OCI-LY7 (cell line): ENCODE measurements around the gene HAS3. TPM values are rescaled to one million over a fixed set of nuclear protein-coding genes. Genes with fewer than 3 reads are reported as not detected.

Experiments used
- BruUV-seq: library from RNA; stranded (reverse); fragments of 400-500 nt; replicated peaks from 2 replicates; lab custom pipeline; 2021; lab: Mats Ljungman, UMichigan
- CTCF ChIA-PET: fragments of 300-600 bp; sonication (Branson Sonifier 250); formaldehyde crosslinking; loops from one replicate; lab custom pipeline; 2022; ENCODE audit warnings: antibody characterized with exemption; ENCODE audit not compliant: unreplicated experiment; lab: Charles Lee
- POLR2A ChIA-PET: fragments of 300-600 bp; sonication (Branson Sonifier 250); formaldehyde crosslinking; loops from one replicate; lab custom pipeline; 2022; ENCODE audit warnings: antibody characterized with exemption; lab: Charles Lee
- DNase-seq: peaks from one replicate; pipeline ENCODE4 v3.0.0-alpha.2; 2015; ENCODE audit warnings: low spot score
- H2AFZ ChIP-seq: fragments of 200-600 bp; sonication (generic), shearing (Covaris generic); 2 replicates; pipeline ENCODE4 v1.6.1; 2014; ENCODE audit warnings: mild to moderate bottlenecking, antibody characterized with exemption, low read length, moderate library complexity
- H3K27ac ChIP-seq: fragments of 200-600 bp; sonication (generic); 2 replicates; pipeline ENCODE4 v1.5.1; 2014; ENCODE audit warnings: mixed run types, low read depth, mild to moderate bottlenecking, moderate library complexity, low read length, inconsistent platforms; ENCODE audit not compliant: poor library complexity, severe bottlenecking
- H3K36me3 ChIP-seq: fragments of 200-600 bp; sonication (generic); 2 replicates; pipeline ENCODE4 v1.6.1; 2014; ENCODE audit warnings: mild to moderate bottlenecking, antibody characterized with exemption, low read length, moderate library complexity, mixed read lengths; ENCODE audit not compliant: insufficient read depth
- H3K4me1 ChIP-seq: fragments of 200-600 bp; sonication (generic); 2 replicates; pipeline ENCODE4 v1.5.1; 2014; ENCODE audit warnings: mild to moderate bottlenecking, low read length; ENCODE audit not compliant: insufficient read depth, poor library complexity, severe bottlenecking
- H3K4me2 ChIP-seq: fragments of 200-600 bp; sonication (generic); 2 replicates; pipeline ENCODE4 v1.6.1; 2014; ENCODE audit warnings: mild to moderate bottlenecking, low read length
- H3K4me3 ChIP-seq: fragments of 200-600 bp; sonication (generic); 2 replicates; pipeline ENCODE4 v1.5.1; 2014; ENCODE audit warnings: mild to moderate bottlenecking, low read depth, low read length; ENCODE audit not compliant: poor library complexity, severe bottlenecking
- H3K79me2 ChIP-seq: fragments of 200-600 bp; sonication (generic); 2 replicates; pipeline ENCODE4 v1.6.1; 2016; ENCODE audit warnings: low read depth, mild to moderate bottlenecking, low read length, moderate library complexity, mixed read lengths; ENCODE audit not compliant: insufficient read depth
- H3K9me2 ChIP-seq: fragments of 200-600 bp; sonication (generic); 2 replicates; pipeline ENCODE4 v1.6.1; 2016; ENCODE audit warnings: mild to moderate bottlenecking, low read length, mixed read lengths; ENCODE audit not compliant: insufficient read depth
- H3K9me3 ChIP-seq: fragments of 200-600 bp; sonication (generic); 2 replicates; pipeline ENCODE4 v1.6.1; 2014; ENCODE audit warnings: mild to moderate bottlenecking, mixed run types, low read length, mixed read lengths
- H4K20me1 ChIP-seq: fragments of 200-600 bp; sonication (generic); 2 replicates; pipeline ENCODE4 v1.6.1; 2014; ENCODE audit warnings: mild to moderate bottlenecking, antibody characterized with exemption, low read length, moderate library complexity, mixed read lengths; ENCODE audit not compliant: insufficient read depth
- EZH2phosphoT487 ChIP-seq: fragments of 200-600 bp; sonication (generic); IDR thresholded peaks from 2 replicates; pipeline ENCODE4 v1.6.1; 2018; ENCODE audit warnings: low read depth, borderline replicate concordance, mild to moderate bottlenecking, mixed run types, antibody characterized with exemption, low read length, moderate library complexity, mixed read lengths
- intact Hi-C: fragments of 100-400 bp; cut with micrococcal nuclease; formaldehyde crosslinking; loops from one replicate; pipeline ENCODE4 v1.10.0; 2022; ENCODE audit not compliant: unreplicated experiment
- total RNA-seq, 2 experiments: library from RNA; depleted of rRNA in 1 of 2; stranded (reverse); fragments of >200 nt in 1 of 2; shearing (Covaris generic) in 1 of 2; gene quantifications; 2 replicates each; pipeline ENCODE4 v1.2.3, GENCODE V29; 2014 to 2022
- TF ChIP-seq, protein P1 (sequence below): fragments of 200-600 bp; sonication (generic); conservative IDR thresholded peaks from 2 replicates; pipeline ENCODE4 v1.5.1; 2014; ENCODE audit warnings: mild to moderate bottlenecking, antibody characterized with exemption, low read length, moderate library complexity, mixed read lengths

HAS3 gene
- total RNA-seq, 2 experiments from 2014 or later, result 0.09 to 0.29 TPM

DNA sequence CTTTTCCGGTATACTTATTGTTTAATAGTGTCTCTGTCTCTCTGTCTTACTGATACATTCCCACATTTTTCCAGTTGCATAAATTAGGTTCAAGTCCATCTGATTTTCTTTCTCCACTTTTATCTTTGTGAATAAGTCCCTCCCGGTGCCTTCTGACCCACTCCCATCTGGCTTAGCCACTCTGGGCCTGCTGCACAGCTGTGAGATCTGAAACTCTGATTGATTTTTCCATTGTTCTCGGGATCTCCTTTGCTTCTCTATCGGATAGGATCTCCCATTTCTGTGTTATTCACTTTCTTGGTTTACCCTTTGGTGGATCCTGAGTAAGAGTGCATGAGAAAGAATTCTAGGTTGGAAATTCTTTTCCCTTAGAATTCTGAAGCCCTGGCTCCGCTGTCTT is 35.6 kb downstream of the HAS3 start:
- ChIA-PET POLR2A (interaction anchor here (0.7 kb wide), 1 partner anchor 20 kb away, joined by 3 read pairs; no protein-coding TSS in a partner anchor), CTCF (no interaction called here)
- Histone ChIP-seq H3K79me2 (peaks cover 25% of the 10 kb centered on the region), H2AFZ (no peak overlapping the region), H3K9me2 (no peaks in the 10 kb centered on the region), H3K4me3 (no peak overlapping the region), H3K27ac (no peak overlapping the region), H3K9me3 (no peaks in the 10 kb centered on the region), H4K20me1 (0 out of 2 replicates have a peak, but pooled peaks cover 12% of the 10 kb centered on the region), H3K36me3 (peaks cover 95% of the 10 kb centered on the region), H3K4me2 (no peak overlapping the region), H3K4me1 (no peaks in the 10 kb centered on the region)
- intact Hi-C loops, result no loop called here
- TF ChIP-seq EZH2phosphoT487, result no peak
- TF ChIP-seq, protein P1, sequence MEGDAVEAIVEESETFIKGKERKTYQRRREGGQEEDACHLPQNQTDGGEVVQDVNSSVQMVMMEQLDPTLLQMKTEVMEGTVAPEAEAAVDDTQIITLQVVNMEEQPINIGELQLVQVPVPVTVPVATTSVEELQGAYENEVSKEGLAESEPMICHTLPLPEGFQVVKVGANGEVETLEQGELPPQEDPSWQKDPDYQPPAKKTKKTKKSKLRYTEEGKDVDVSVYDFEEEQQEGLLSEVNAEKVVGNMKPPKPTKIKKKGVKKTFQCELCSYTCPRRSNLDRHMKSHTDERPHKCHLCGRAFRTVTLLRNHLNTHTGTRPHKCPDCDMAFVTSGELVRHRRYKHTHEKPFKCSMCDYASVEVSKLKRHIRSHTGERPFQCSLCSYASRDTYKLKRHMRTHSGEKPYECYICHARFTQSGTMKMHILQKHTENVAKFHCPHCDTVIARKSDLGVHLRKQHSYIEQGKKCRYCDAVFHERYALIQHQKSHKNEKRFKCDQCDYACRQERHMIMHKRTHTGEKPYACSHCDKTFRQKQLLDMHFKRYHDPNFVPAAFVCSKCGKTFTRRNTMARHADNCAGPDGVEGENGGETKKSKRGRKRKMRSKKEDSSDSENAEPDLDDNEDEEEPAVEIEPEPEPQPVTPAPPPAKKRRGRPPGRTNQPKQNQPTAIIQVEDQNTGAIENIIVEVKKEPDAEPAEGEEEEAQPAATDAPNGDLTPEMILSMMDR, result no peak
- DNase-seq, result no peak
- BruUV-seq, result no TSS peak

- Histone ChIP-seq H2AFZ (no peak overlapping the region), H3K4me2 (no peak overlapping the region), H3K4me1 (no peaks in the 10 kb centered on the region), H3K79me2 (peaks cover 16% of the 10 kb centered on the region; the same call in 1 of the 2 replicates), H3K9me2 (no peaks in the 10 kb centered on the region), H4K20me1 (0 out of 2 replicates have a peak, but pooled peaks cover 3% of the 10 kb centered on the region), H3K27ac (no peak overlapping the region), H3K9me3 (no peaks in the 10 kb centered on the region), H3K4me3 (no peak overlapping the region), H3K36me3 (peaks cover 90% of the 10 kb centered on the region)
- POLR2A ChIA-PET, result no interaction called here
- DNase-seq, result no peak
- intact Hi-C loops, result no loop called here
- CTCF ChIA-PET, result no interaction called here
- BruUV-seq, result no TSS peak
- TF ChIP-seq EZH2phosphoT487, result no peak
- TF ChIP-seq, protein P1, result no peak
Measured at GRCh38 chr16:69141936-69142335, 36.5 kb downstream of the HAS3 start.

GRCh38 chr16:69143116-69143515 is 37.7 kb downstream of the HAS3 start:
- Histone ChIP-seq H3K36me3 (peaks cover 86% of the 10 kb centered on the region), H3K4me1 (no peaks in the 10 kb centered on the region), H3K27ac (no peak overlapping the region), H4K20me1 (no peaks in the 10 kb centered on the region), H3K9me2 (no peaks in the 10 kb centered on the region), H3K4me2 (no peak overlapping the region), H3K4me3 (no peak overlapping the region), H3K9me3 (no peaks in the 10 kb centered on the region), H2AFZ (no peak overlapping the region), H3K79me2 (peaks cover 9% of the 10 kb centered on the region; the same call in 1 of the 2 replicates)
- DNase-seq, result no peak
- ChIA-PET CTCF (no interaction called here), POLR2A (no interaction called here)
- TF ChIP-seq EZH2phosphoT487, result no peak
- TF ChIP-seq, protein P1, result no peak
- intact Hi-C loops, result no loop called here
- BruUV-seq, result no TSS peak
